ENCODE data around the gene BICC1. TPM values are rescaled to one million over a fixed set of nuclear protein-coding genes. Genes with fewer than 3 reads are reported as not detected.

BICC1 gene
- total RNA-seq, 1 experiment from 2014 or later, result 70.2 TPM

DNA sequence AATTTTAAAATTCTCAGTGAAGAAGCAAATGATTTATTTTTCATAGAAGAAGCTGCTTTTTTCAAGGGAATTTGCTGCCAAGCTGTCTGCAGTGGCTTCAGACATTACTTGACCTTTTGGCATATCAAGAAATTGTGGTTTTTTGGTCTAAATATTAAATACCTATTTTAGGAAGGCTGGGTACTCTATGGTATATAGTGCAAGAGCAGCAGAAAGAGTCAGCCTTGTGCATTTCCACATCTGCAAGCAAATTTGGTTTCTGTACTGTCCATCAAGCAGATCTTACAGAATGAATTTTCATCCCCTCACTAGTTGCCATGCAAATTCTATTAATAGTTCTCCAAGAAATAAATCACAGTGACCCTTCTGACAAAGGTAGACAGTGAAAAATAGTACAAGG is 222.0 kb downstream of the BICC1 start:
- CTCF ChIA-PET, result interaction anchor here (0.6 kb wide), 1 partner anchor 1237 kb away, joined by 3 read pairs; no protein-coding TSS in a partner anchor
- no peak overlapping the region for H3K4me3 Mint-ChIP-seq (ENCODE audit: low read depth, unreplicated experiment)
- no peak for DNase-seq
- TF ChIP-seq, protein P1, sequence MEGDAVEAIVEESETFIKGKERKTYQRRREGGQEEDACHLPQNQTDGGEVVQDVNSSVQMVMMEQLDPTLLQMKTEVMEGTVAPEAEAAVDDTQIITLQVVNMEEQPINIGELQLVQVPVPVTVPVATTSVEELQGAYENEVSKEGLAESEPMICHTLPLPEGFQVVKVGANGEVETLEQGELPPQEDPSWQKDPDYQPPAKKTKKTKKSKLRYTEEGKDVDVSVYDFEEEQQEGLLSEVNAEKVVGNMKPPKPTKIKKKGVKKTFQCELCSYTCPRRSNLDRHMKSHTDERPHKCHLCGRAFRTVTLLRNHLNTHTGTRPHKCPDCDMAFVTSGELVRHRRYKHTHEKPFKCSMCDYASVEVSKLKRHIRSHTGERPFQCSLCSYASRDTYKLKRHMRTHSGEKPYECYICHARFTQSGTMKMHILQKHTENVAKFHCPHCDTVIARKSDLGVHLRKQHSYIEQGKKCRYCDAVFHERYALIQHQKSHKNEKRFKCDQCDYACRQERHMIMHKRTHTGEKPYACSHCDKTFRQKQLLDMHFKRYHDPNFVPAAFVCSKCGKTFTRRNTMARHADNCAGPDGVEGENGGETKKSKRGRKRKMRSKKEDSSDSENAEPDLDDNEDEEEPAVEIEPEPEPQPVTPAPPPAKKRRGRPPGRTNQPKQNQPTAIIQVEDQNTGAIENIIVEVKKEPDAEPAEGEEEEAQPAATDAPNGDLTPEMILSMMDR (IDR thresholded peaks at IDR 0.05; ENCODE audit: unreplicated experiment), result no peak
- BruUV-seq (replicated peaks), result no TSS peak
- H3K36me3 Mint-ChIP-seq (ENCODE audit: insufficient read depth, unreplicated experiment), result no peaks in the 10 kb centered on the region
- H3K27me3 Mint-ChIP-seq (ENCODE audit: unreplicated experiment), result no peaks in the 10 kb centered on the region
- H3K4me1 Mint-ChIP-seq (ENCODE audit: low read depth, unreplicated experiment), result no peaks in the 10 kb centered on the region
- H3K27ac Mint-ChIP-seq (ENCODE audit: unreplicated experiment), result no peak overlapping the region
- intact Hi-C loops (cut with micrococcal nuclease; ENCODE audit: unreplicated experiment), result no loop called here
- peaks cover 7% of the 10 kb centered on the region for H3K9me3 Mint-ChIP-seq (ENCODE audit: low read depth, unreplicated experiment)

DNA sequence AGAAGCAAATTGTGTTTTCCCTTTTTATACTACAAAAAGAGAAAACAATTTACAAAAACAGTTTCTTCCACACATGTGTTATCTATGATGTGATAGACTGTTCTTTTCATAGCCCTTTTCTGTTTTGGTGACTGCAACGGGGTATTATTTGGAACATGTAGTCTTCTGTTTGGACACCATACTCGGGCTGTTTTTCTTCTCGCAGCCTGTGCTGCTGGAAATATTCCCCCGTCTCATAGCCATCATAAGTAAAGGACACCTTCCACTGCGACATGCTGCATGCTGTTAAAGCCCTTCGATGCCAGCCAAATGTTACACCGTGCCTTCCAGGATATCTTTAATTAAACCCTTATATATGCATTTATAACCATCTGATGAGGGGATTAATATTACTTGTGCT is 222.4 kb downstream of the BICC1 start:
- H3K4me3 Mint-ChIP-seq (ENCODE audit: low read depth, unreplicated experiment), result no peak overlapping the region
- H3K9me3 Mint-ChIP-seq (ENCODE audit: low read depth, unreplicated experiment), result peaks cover 4% of the 10 kb centered on the region
- no peaks in the 10 kb centered on the region for H3K27me3 Mint-ChIP-seq (ENCODE audit: unreplicated experiment)
- H3K4me1 Mint-ChIP-seq (ENCODE audit: low read depth, unreplicated experiment), result no peaks in the 10 kb centered on the region
- no TSS peak for BruUV-seq (replicated peaks)
- TF ChIP-seq, protein P1 (IDR thresholded peaks at IDR 0.05; ENCODE audit: unreplicated experiment), result no peak
- H3K27ac Mint-ChIP-seq (ENCODE audit: unreplicated experiment), result no peak overlapping the region
- CTCF ChIA-PET, result interaction anchor here (0.6 kb wide), 1 partner anchor 1237 kb away, joined by 3 read pairs; no protein-coding TSS in a partner anchor
- no peaks in the 10 kb centered on the region for H3K36me3 Mint-ChIP-seq (ENCODE audit: insufficient read depth, unreplicated experiment)
- DNase-seq, result no peak
- intact Hi-C loops (cut with micrococcal nuclease; ENCODE audit: unreplicated experiment), result no loop called here

DNA sequence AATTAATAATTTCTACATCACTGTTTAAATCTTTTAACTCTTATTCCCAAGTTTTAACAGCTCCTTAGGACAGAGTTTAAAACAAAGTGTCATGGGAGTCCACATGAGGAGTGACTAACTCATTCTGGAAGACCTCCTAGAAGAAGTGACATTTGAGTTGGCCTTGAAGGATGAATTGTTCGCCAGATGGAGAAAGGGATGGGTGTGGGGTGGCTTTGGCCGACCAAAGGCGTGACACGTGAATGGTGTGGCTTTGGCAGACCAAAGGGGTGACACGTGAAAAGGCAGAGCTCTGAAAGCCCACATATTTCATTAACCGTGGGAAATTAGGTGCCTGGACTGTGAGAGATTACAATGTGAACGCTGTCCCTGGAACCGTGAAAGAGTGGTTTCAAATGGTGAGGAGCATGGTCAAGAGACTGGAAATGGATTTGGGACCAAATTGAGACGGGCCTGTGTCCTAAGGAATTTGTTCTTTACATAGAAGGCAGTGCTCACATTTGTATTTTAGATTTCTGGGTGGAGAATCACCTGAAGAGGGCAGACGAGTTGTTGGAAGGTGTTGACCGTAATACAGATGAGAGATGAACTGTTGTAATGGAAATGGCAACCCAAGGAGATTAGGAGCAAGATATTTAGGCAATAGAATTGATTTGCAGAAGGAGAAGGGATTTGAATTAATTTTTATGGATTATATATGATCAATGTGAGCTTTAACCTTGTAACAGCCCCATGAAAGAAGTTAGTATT is 228.1 kb downstream of the BICC1 start:
- no peaks in the 10 kb centered on the region for H3K36me3 Mint-ChIP-seq (ENCODE audit: insufficient read depth, unreplicated experiment)
- no peak for DNase-seq
- H3K4me1 Mint-ChIP-seq (ENCODE audit: low read depth, unreplicated experiment), result peaks cover 11% of the 10 kb centered on the region
- no peak overlapping the region for H3K27ac Mint-ChIP-seq (ENCODE audit: unreplicated experiment)
- intact Hi-C loops (cut with micrococcal nuclease; ENCODE audit: unreplicated experiment), result loop anchor here (5.0 kb wide), 1 partner anchor 93 kb away; no protein-coding TSS in a partner anchor
- H3K4me3 Mint-ChIP-seq (ENCODE audit: low read depth, unreplicated experiment), result no peak overlapping the region
- TF ChIP-seq, protein P1 (IDR thresholded peaks at IDR 0.05; ENCODE audit: unreplicated experiment), result no peak
- H3K9me3 Mint-ChIP-seq (ENCODE audit: low read depth, unreplicated experiment), result no peaks in the 10 kb centered on the region
- CTCF ChIA-PET, result no interaction called here
- no TSS peak for BruUV-seq (replicated peaks)
- H3K27me3 Mint-ChIP-seq (ENCODE audit: unreplicated experiment), result no peaks in the 10 kb centered on the region

DNA sequence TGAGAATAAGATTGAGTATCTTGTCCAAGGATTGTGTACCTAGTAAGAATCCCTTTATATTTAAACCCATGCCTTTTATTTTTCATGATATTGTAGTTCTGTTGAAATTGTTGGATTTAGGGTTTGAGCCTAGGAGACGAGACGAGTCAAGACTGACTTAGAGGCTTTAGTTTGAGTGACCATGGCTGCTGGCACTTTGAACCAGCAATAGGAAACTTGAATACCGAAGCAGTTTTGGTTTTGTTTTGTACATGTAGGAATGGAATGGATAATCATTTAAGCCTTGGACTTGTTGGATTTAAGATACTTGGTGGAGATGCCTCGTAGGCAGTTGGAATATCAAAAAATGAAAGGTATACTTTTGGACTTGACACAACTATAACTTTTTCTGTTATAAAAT is 229.0 kb downstream of the BICC1 start:
- Mint-ChIP-seq H3K4me3 (ENCODE audit: low read depth, unreplicated experiment) (no peak overlapping the region), H3K9me3 (ENCODE audit: low read depth, unreplicated experiment) (no peaks in the 10 kb centered on the region), H3K27ac (ENCODE audit: unreplicated experiment) (no peak overlapping the region), H3K36me3 (ENCODE audit: insufficient read depth, unreplicated experiment) (no peaks in the 10 kb centered on the region), H3K27me3 (ENCODE audit: unreplicated experiment) (no peaks in the 10 kb centered on the region), H3K4me1 (ENCODE audit: low read depth, unreplicated experiment) (peaks cover 19% of the 10 kb centered on the region)
- DNase-seq, result no peak
- BruUV-seq (replicated peaks), result no TSS peak
- intact Hi-C loops (cut with micrococcal nuclease; ENCODE audit: unreplicated experiment), result loop anchor here (5.0 kb wide), 1 partner anchor 94 kb away; no protein-coding TSS in a partner anchor
- CTCF ChIA-PET, result no interaction called here
- TF ChIP-seq, protein P1 (IDR thresholded peaks at IDR 0.05; ENCODE audit: unreplicated experiment), result no peak
